Measurements from ENCODE around the gene PRKD1.
"Not testable (repeated sequence)": the region's sequence is repeated elsewhere in the genome, so short reads cannot be mapped to it uniquely, and the experiment has no call there.

PRKD1 gene

GRCh38 chr14:29738950-29739349 lies 188.7 kb downstream of the PRKD1 start:
- no peak for DNase-seq (ENCODE audit: low spot score)

- no peak for DNase-seq (ENCODE audit: low spot score)
Observed at GRCh38 chr14:29738056-29738455, 189.6 kb downstream of the PRKD1 start.

- DNase-seq (ENCODE audit: low spot score), result no peak
Observed at GRCh38 chr14:29735459-29735858, 192.2 kb downstream of the PRKD1 start.

GRCh38 chr14:29734732-29735131 lies 192.9 kb downstream of the PRKD1 start:
- DNase-seq (ENCODE audit: low spot score), result no peak

- DNase-seq (ENCODE audit: low spot score), result peak; percentile 75
Observed at GRCh38 chr14:29726560-29727331, 200.9 kb downstream of the PRKD1 start.

GRCh38 chr14:29724991-29725390 lies 202.7 kb downstream of the PRKD1 start:
- DNase-seq (ENCODE audit: low spot score), result peak; percentile 35

- DNase-seq (ENCODE audit: low spot score), result no peak
Observed at GRCh38 chr14:29722831-29723230, 204.8 kb downstream of the PRKD1 start.

- DNase-seq (ENCODE audit: low spot score), result no peak
Observed at GRCh38 chr14:29721586-29721985, 206.1 kb downstream of the PRKD1 start.

- DNase-seq (ENCODE audit: low spot score), result no peak
Observed at GRCh38 chr14:29717901-29718300, 209.7 kb downstream of the PRKD1 start.

GRCh38 chr14:29716150-29716549 lies 211.5 kb downstream of the PRKD1 start:
- no peak for DNase-seq (ENCODE audit: low spot score)

GRCh38 chr14:29712601-29713000 lies 215.0 kb downstream of the PRKD1 start:
- no peak for DNase-seq (ENCODE audit: low spot score)

GRCh38 chr14:29710015-29710414 lies 217.6 kb downstream of the PRKD1 start:
- DNase-seq (ENCODE audit: low spot score), result peak; percentile 6

GRCh38 chr14:29709490-29709889 lies 218.2 kb downstream of the PRKD1 start:
- DNase-seq (ENCODE audit: low spot score), result no peak

- peak; percentile 4 for DNase-seq (ENCODE audit: low spot score)
Observed at GRCh38 chr14:29706700-29707099, 220.9 kb downstream of the PRKD1 start.

- DNase-seq (ENCODE audit: low spot score), result no peak
Observed at GRCh38 chr14:29705801-29706200, 221.8 kb downstream of the PRKD1 start.

- not testable (repeated sequence) for DNase-seq (ENCODE audit: low spot score)
Observed at GRCh38 chr14:29689597-29689996, 238.1 kb downstream of the PRKD1 start.

- no peak for DNase-seq (ENCODE audit: low spot score)
Observed at GRCh38 chr14:29687866-29688265, 239.8 kb downstream of the PRKD1 start.

- peak; percentile 32 for DNase-seq (ENCODE audit: low spot score)
Observed at GRCh38 chr14:29687071-29687765, 240.4 kb downstream of the PRKD1 start.

- no peak for DNase-seq (ENCODE audit: low spot score)
Observed at GRCh38 chr14:29684926-29685325, 242.7 kb downstream of the PRKD1 start.

- no peak for DNase-seq (ENCODE audit: low spot score)
Observed at GRCh38 chr14:29682789-29683188, 244.9 kb downstream of the PRKD1 start.

- DNase-seq (ENCODE audit: low spot score), result no peak
Observed at GRCh38 chr14:29681316-29681715, 246.3 kb downstream of the PRKD1 start.

GRCh38 chr14:29674566-29675285 lies 252.9 kb downstream of the PRKD1 start:
- DNase-seq (ENCODE audit: low spot score), result no peak

GRCh38 chr14:29672831-29673230 lies 254.8 kb downstream of the PRKD1 start:
- no peak for DNase-seq (ENCODE audit: low spot score)
